Astrocyte (in vitro differentiated cells and primary cell): ENCODE results near the gene SMIM28. TPM values are rescaled to one million over a fixed set of nuclear protein-coding genes. Genes with fewer than 3 reads are reported as not detected.
A peak's percentile ranks its signal among the peaks of the same experiment; 100 is the strongest.

Experiments
- DNase-seq: peaks from one replicate; pipeline ENCODE4 v3.0.0-alpha.2; 2010; ENCODE audit warnings: low read depth
- FAIRE-seq: peaks from 2 replicates; lab custom pipeline; 2011; peaks lifted over from hg19 to GRCh38; lab: Jason Lieb, UNC
- H2AFZ ChIP-seq: 2 replicates; pipeline ENCODE4 v1.6.0; 2012; ENCODE audit warnings: low read depth, low read length, inconsistent platforms
- H3K27ac ChIP-seq: 2 replicates; pipeline ENCODE4 v1.5.1; 2011; ENCODE audit warnings: low read depth, low read length, inconsistent platforms
- H3K27me3 ChIP-seq: 2 replicates; pipeline ENCODE4 v1.6.0; 2011; ENCODE audit warnings: low read length, inconsistent platforms; ENCODE audit not compliant: insufficient read depth
- H3K36me3 ChIP-seq: 2 replicates; pipeline ENCODE4 v1.5.1; 2011; ENCODE audit warnings: low read length, inconsistent platforms; ENCODE audit not compliant: insufficient read depth
- H3K4me1 ChIP-seq: 2 replicates; pipeline ENCODE4 v1.5.1; 2011; ENCODE audit warnings: low read length, inconsistent platforms; ENCODE audit not compliant: insufficient read depth
- H3K4me2 ChIP-seq: 2 replicates; pipeline ENCODE4 v1.6.0; 2012; ENCODE audit warnings: low read length, inconsistent platforms
- H3K4me3 ChIP-seq: 2 replicates; pipeline ENCODE4 v1.5.1; 2011; ENCODE audit warnings: low read depth, mild to moderate bottlenecking, low read length, inconsistent platforms; ENCODE audit not compliant: insufficient read depth
- H3K79me2 ChIP-seq: 2 replicates; pipeline ENCODE4 v1.6.0; 2012; ENCODE audit warnings: mild to moderate bottlenecking, low read length, inconsistent platforms; ENCODE audit not compliant: insufficient read depth
- H3K9ac ChIP-seq: 2 replicates; pipeline ENCODE4 v1.6.0; 2012; ENCODE audit warnings: mild to moderate bottlenecking, low read length, inconsistent platforms
- H3K9me3 ChIP-seq: 2 replicates; pipeline ENCODE4 v1.5.1; 2012; ENCODE audit warnings: low read depth, mild to moderate bottlenecking, low read length, inconsistent platforms; ENCODE audit not compliant: insufficient read depth
- H4K20me1 ChIP-seq: 2 replicates; pipeline ENCODE4 v1.6.0; 2012; ENCODE audit warnings: low read length, inconsistent platforms; ENCODE audit not compliant: insufficient read depth
- H3K27ac Mint-ChIP-seq: one replicate; pipeline ENCODE4 v1.8.0; 2021; ENCODE audit warnings: mild to moderate bottlenecking, mixed read lengths; ENCODE audit not compliant: unreplicated experiment
- H3K27me3 Mint-ChIP-seq: one replicate; pipeline ENCODE4 v1.8.0; 2021; ENCODE audit warnings: low read depth, mixed read lengths; ENCODE audit not compliant: unreplicated experiment
- H3K36me3 Mint-ChIP-seq: one replicate; pipeline ENCODE4 v1.8.0; 2021; ENCODE audit warnings: low read depth, mixed read lengths; ENCODE audit not compliant: unreplicated experiment
- H3K4me1 Mint-ChIP-seq: one replicate; pipeline ENCODE4 v1.8.0; 2021; ENCODE audit warnings: low read depth, mixed read lengths; ENCODE audit not compliant: unreplicated experiment
- H3K4me3 Mint-ChIP-seq: one replicate; pipeline ENCODE4 v1.8.0; 2021; ENCODE audit warnings: mild to moderate bottlenecking, moderate library complexity, mixed read lengths; ENCODE audit not compliant: unreplicated experiment
- H3K9me3 Mint-ChIP-seq: one replicate; pipeline ENCODE4 v1.8.0; 2021; ENCODE audit warnings: mild to moderate bottlenecking, mixed read lengths; ENCODE audit not compliant: unreplicated experiment
- EZH2 ChIP-seq: IDR thresholded peaks from 2 replicates; pipeline ENCODE4 v1.6.1; 2012; ENCODE audit warnings: mild to moderate bottlenecking, low read length, inconsistent platforms; ENCODE audit not compliant: insufficient read depth
- total RNA-seq: library from RNA; stranded (reverse); gene quantifications from 2 replicates; pipeline ENCODE4 v1.2.1, GENCODE V29; 2021
- TF ChIP-seq, protein P1 (sequence below): IDR thresholded peaks from 2 replicates; pipeline ENCODE4 v1.5.1; 2011; ENCODE audit warnings: low read depth, mild to moderate bottlenecking, inconsistent platforms, low read length, moderate library complexity; ENCODE audit not compliant: insufficient read depth

Gene SMIM28
- total RNA-seq, 1 donor from 2014 or later = not detected

DNA sequence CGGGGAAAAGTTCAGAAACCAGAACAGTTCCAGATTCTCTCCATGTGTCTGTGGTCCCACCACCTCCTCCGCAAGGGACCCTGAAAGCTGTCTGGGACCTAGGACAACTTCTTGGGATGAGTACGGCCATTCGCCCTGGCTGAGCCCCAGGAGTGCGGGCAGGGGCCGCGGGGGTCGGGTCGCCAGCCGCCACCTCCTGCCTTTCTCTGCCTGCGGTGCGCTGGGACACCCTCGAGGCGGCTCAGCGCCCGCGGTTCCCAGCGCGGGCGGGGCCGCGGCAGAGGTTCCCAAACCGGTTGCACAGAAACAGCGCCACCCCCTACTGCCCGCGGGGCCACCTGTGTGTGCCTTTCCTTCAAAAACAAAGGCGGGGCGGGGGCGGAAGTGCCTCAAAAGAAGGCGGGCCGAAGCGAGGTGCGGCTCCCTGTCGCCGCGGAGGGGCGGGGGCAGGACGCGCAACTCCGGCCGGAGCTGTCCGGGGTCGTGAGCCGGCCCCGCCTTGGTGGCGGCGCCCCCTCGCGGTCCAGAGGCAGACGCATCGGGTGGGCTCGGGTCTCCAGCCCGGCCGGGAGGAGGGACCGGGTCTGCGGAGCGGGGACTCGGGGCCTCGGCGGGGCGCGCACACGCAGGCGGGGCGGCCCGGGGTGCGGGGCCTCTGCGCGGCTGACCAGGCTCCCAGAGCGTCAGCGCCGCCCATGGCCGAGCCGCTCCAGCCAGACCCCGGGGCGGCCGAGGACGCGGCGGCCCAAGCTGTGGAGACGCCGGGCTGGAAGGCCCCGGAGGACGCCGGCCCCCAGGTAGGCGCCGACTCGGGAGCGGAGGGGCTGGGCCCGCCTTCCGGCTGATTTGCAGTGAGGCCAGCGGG lies 26.3 kb downstream of the SMIM28 start, which contains the start of gene HEBP2:
Gene HEBP2 (plus strand): TSS at position 423 of the 865 bp plus-strand sequence. CDS start 273 bp downstream, at position 696.
- FAIRE-seq (no peak), DNase-seq (peak; percentile 71)
- no peaks in the 10 kb centered on the region for H3K27me3 Mint-ChIP-seq
- TF ChIP-seq EZH2 = no peak
- TF ChIP-seq, protein P1, sequence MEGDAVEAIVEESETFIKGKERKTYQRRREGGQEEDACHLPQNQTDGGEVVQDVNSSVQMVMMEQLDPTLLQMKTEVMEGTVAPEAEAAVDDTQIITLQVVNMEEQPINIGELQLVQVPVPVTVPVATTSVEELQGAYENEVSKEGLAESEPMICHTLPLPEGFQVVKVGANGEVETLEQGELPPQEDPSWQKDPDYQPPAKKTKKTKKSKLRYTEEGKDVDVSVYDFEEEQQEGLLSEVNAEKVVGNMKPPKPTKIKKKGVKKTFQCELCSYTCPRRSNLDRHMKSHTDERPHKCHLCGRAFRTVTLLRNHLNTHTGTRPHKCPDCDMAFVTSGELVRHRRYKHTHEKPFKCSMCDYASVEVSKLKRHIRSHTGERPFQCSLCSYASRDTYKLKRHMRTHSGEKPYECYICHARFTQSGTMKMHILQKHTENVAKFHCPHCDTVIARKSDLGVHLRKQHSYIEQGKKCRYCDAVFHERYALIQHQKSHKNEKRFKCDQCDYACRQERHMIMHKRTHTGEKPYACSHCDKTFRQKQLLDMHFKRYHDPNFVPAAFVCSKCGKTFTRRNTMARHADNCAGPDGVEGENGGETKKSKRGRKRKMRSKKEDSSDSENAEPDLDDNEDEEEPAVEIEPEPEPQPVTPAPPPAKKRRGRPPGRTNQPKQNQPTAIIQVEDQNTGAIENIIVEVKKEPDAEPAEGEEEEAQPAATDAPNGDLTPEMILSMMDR = no peak
- Histone ChIP-seq H3K27ac (peak within 1 kb of the TSS; percentile 44), H3K4me1 (peaks cover 3% of the 10 kb centered on the region), H3K9me3 (no peaks in the 10 kb centered on the region), H3K79me2 (no peaks in the 10 kb centered on the region), H3K36me3 (peaks cover 14% of the 10 kb centered on the region), H3K27me3 (no peaks in the 10 kb centered on the region), H3K4me2 (peak within 1 kb of the TSS; percentile 92), H4K20me1 (no peaks in the 10 kb centered on the region), H3K4me3 (peak within 1 kb of the TSS; percentile 75), H3K9ac (peak within 1 kb of the TSS; percentile 85), H2AFZ (peak within 1 kb of the TSS; percentile 85)
- H3K27ac Mint-ChIP-seq = peak within 1 kb of the TSS; percentile 34
- peak within 1 kb of the TSS; percentile 90 for H3K4me3 Mint-ChIP-seq
- H3K4me1 Mint-ChIP-seq = no peaks in the 10 kb centered on the region
- H3K36me3 Mint-ChIP-seq = peaks cover 6% of the 10 kb centered on the region
- no peaks in the 10 kb centered on the region for H3K9me3 Mint-ChIP-seq

DNA sequence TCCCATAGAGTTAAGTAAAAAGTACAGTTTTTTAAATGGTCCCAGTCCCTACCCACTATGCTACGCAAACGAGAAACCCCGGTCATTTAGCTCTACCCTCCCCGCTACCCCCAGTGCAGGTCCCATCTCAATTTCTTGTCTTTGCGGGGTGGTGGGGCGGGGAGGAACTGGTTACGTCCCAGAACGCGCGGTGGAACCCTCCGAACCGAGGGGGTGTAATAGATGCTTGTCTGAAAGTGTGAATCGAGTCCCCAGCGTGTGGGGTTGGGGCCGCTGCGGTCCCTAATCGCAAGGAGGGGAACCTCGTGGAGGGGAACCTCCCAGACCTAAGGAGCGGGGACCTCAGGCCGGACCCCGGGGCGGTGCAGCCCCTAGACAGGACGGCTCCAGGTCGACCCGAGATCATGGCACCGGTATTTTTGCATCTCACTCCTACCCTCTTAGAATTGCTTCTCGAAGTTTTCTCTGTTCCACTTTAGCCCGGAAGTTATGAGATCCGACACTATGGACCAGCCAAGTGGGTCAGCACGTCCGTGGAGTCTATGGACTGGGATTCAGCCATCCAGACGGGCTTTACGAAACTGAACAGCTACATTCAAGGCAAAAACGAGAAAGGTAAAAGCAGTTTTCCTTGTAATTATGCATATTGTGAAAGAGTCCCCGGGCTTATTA lies 27.1 kb downstream of the SMIM28 start:
- Histone ChIP-seq H3K4me3 (peak overlapping the region; percentile 75), H3K27me3 (no peaks in the 10 kb centered on the region), H3K79me2 (no peaks in the 10 kb centered on the region), H3K4me2 (peak overlapping the region; percentile 92), H3K36me3 (peaks cover 17% of the 10 kb centered on the region), H3K9me3 (no peaks in the 10 kb centered on the region), H4K20me1 (no peaks in the 10 kb centered on the region), H3K4me1 (peaks cover 3% of the 10 kb centered on the region), H3K9ac (peak overlapping the region; percentile 85), H3K27ac (peak overlapping the region; percentile 44), H2AFZ (peak overlapping the region; percentile 85)
- H3K36me3 Mint-ChIP-seq = peaks cover 9% of the 10 kb centered on the region
- H3K4me3 Mint-ChIP-seq = peak overlapping the region; percentile 90
- TF ChIP-seq EZH2 = no peak
- TF ChIP-seq, protein P1 = no peak
- H3K27me3 Mint-ChIP-seq = no peaks in the 10 kb centered on the region
- DNase-seq (no peak), FAIRE-seq (no peak)
- no peaks in the 10 kb centered on the region for H3K9me3 Mint-ChIP-seq
- peak overlapping the region; percentile 34 for H3K27ac Mint-ChIP-seq
- H3K4me1 Mint-ChIP-seq = no peaks in the 10 kb centered on the region
